Hematopoietic multipotent progenitor cell treated with erythropoietin and hydrocortisone succinate and interleukin-3 and kit ligand, for 4 days (in vitro differentiated cells): ENCODE data around the gene CDCA3.
A peak's percentile ranks its signal among the peaks of the same experiment; 100 is the strongest.

Experiments
- DNase-seq: peaks from one replicate; pipeline ENCODE4 v3.0.0-alpha.2; 2015

Gene CDCA3

GRCh38 chr12:6831450-6831995, 19.6 kb downstream of the CDCA3 start:
- DNase-seq: no peak

- DNase-seq: no peak
Observed at GRCh38 chr12:6830999-6831398, 20.1 kb downstream of the CDCA3 start.

- no peak for DNase-seq
Observed at GRCh38 chr12:6830286-6830890, 20.7 kb downstream of the CDCA3 start.

- no peak for DNase-seq
Observed at GRCh38 chr12:6829536-6830220, 21.4 kb downstream of the CDCA3 start.

- DNase-seq: peak; percentile 51
Observed at GRCh38 chr12:6828781-6829535, 22.1 kb downstream of the CDCA3 start.

GRCh38 chr12:6827982-6828780, 22.9 kb downstream of the CDCA3 start, which contains the start of gene P3H3:
TSS of gene P3H3 (plus strand) at chr12:6828407. CDS start at chr12:6828441, 34 bp downstream.
- DNase-seq: peak; percentile 28

GRCh38 chr12:6827437-6827911, 23.6 kb downstream of the CDCA3 start:
- peak; percentile 66 for DNase-seq

GRCh38 chr12:6826734-6827436, 24.2 kb downstream of the CDCA3 start:
- no peak for DNase-seq

- no peak for DNase-seq
Observed at GRCh38 chr12:6826125-6826733, 24.9 kb downstream of the CDCA3 start.

- DNase-seq: peak; percentile 88
Observed at GRCh38 chr12:6825398-6826124, 25.5 kb downstream of the CDCA3 start.

GRCh38 chr12:6824901-6825381, 26.1 kb downstream of the CDCA3 start:
- no peak for DNase-seq

GRCh38 chr12:6824085-6824775, 26.9 kb downstream of the CDCA3 start:
- DNase-seq: no peak

GRCh38 chr12:6823182-6824084, 27.7 kb downstream of the CDCA3 start:
- DNase-seq: no peak

GRCh38 chr12:6822426-6823135, 28.5 kb downstream of the CDCA3 start:
- no peak for DNase-seq

GRCh38 chr12:6821591-6822425, 29.3 kb downstream of the CDCA3 start, which contains the start of gene GPR162:
TSS of gene GPR162 (plus strand) at chr12:6821821. CDS start at chr12:6823899, 2,078 bp downstream.
- DNase-seq: peak; percentile 57

GRCh38 chr12:6820166-6820565, 30.9 kb downstream of the CDCA3 start:
- DNase-seq: no peak
